CD4-positive, alpha-beta memory T cell (primary cell): ENCODE measurements around the gene MAPK8IP2. TPM values are rescaled to one million over a fixed set of nuclear protein-coding genes. Genes with fewer than 3 reads are reported as not detected.
"Not testable (repeated sequence)": the region's sequence is repeated elsewhere in the genome, so short reads cannot be mapped to it uniquely, and the experiment has no call there.

Experiments used
- CTCF ChIA-PET: fragments of 350-600 bp; sonication (Branson Sonifier 250); formaldehyde crosslinking; loops from one replicate; lab custom pipeline; 2021; ENCODE audit warnings: inconsistent platforms; ENCODE audit not compliant: partially characterized antibody; lab: Charles Lee
- POLR2A ChIA-PET: fragments of 350-600 bp; sonication (Branson Sonifier 250); formaldehyde crosslinking; loops from one replicate; lab custom pipeline; 2021; ENCODE audit not compliant: partially characterized antibody; lab: Charles Lee
- DNase-seq, 5 donors: peaks; one replicate each; pipeline versions ENCODE4 v3.0.0 to v3.0.0-alpha.2; 2020 to 2022; ENCODE audit warnings: mixed read lengths in 1 of 5
- H3K27ac ChIP-seq: one replicate; pipeline ENCODE4 v1.7.0; 2013; ENCODE audit warnings: low read depth, low read length
- H3K27me3 ChIP-seq: 2 replicates; pipeline ENCODE4 v1.7.0; 2013; ENCODE audit warnings: mild to moderate bottlenecking, low read length, moderate library complexity; ENCODE audit not compliant: insufficient read depth
- H3K36me3 ChIP-seq: 2 replicates; pipeline ENCODE4 v1.7.0; 2013; ENCODE audit warnings: mild to moderate bottlenecking, low read length, moderate library complexity; ENCODE audit not compliant: insufficient read depth
- H3K4me1 ChIP-seq: 2 replicates; pipeline ENCODE4 v1.7.0; 2013; ENCODE audit warnings: mild to moderate bottlenecking, low read length, moderate library complexity; ENCODE audit not compliant: insufficient read depth
- H3K4me3 ChIP-seq, 2 donors: one replicate each; pipeline ENCODE4 v1.7.0; 2013; ENCODE audit warnings: low read length in 2 of 2, mild to moderate bottlenecking in 1 of 2
- H3K9me3 ChIP-seq, 2 donors: one replicate each; pipeline ENCODE4 v1.7.0; 2013; ENCODE audit warnings: low read length in 2 of 2, control low read depth in 1 of 2; ENCODE audit not compliant: control insufficient read depth in 1 of 2
- H3K27ac Mint-ChIP-seq, 7 donors: one replicate each; pipeline ENCODE4 v1.8.0; 2020 to 2021; ENCODE audit warnings: mixed read lengths in 7 of 7, mild to moderate bottlenecking in 6 of 7, inconsistent platforms in 3 of 7, moderate library complexity in 3 of 7
- H3K27me3 Mint-ChIP-seq, 2 donors: one replicate each; pipeline ENCODE4 v1.8.0; 2020 to 2021; ENCODE audit warnings: mixed read lengths in 2 of 2
- H3K36me3 Mint-ChIP-seq, 2 donors: one replicate each; pipeline ENCODE4 v1.8.0; 2020 to 2021; ENCODE audit warnings: mixed read lengths in 2 of 2, inconsistent platforms in 1 of 2, mild to moderate bottlenecking in 1 of 2
- H3K4me1 Mint-ChIP-seq, 4 donors: one replicate each; pipeline ENCODE4 v1.8.0; 2020 to 2021; ENCODE audit warnings: mixed read lengths in 4 of 4, mild to moderate bottlenecking in 1 of 4
- H3K4me3 Mint-ChIP-seq, 8 donors: one replicate each; pipeline ENCODE4 v1.8.0; 2020 to 2021; ENCODE audit warnings: mixed read lengths in 8 of 8, mild to moderate bottlenecking in 7 of 8, moderate library complexity in 6 of 8, inconsistent platforms in 3 of 8
- H3K9me3 Mint-ChIP-seq, 8 donors: one replicate each; pipeline ENCODE4 v1.8.0; 2020 to 2021; ENCODE audit warnings: mixed read lengths in 8 of 8, mild to moderate bottlenecking in 5 of 8, inconsistent platforms in 3 of 8, moderate library complexity in 1 of 8
- intact Hi-C: fragments of 100-400 bp; cut with micrococcal nuclease; formaldehyde crosslinking; loops from one replicate; pipeline ENCODE4 v1.15.1; 2023
- polyA plus RNA-seq, 2 donors: library from polyadenylated mRNA; unstranded; fragments of 300-500 nt; fragmentation: Illumina TruSeq; gene quantifications; one replicate each; pipeline ENCODE4 v1.2.3, GENCODE V29; 2021
- total RNA-seq, 2 experiments: library from RNA; stranded (reverse); gene quantifications; one replicate each; pipeline ENCODE4 v1.2.3, GENCODE V29; 2021

MAPK8IP2 gene
- total and polyA plus RNA-seq, 4 experiments from 2014 or later: 0.22 to 0.49 TPM; not detected in 2

DNA sequence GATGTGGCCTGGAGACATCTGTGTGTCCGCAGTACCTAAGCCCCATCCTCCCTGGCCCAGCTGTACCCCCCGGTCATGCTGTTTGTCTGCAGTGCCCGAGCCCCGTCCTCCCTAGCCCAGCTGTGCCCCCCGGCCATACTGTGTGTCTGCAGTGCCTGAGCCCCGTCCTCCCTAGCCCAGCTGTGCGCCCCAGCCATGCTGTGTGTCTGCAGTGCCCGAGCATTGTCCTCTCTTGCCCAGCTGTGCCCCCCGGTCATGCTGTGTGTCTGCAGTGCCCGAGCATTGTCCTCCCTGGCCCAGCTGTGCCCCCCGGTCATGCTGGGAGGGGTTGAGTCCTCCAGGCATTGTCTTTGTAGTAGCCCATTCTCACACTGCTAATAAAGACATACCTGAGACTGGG is 35.0 kb downstream of the MAPK8IP2 start:
- CTCF ChIA-PET: no interaction called here
- H3K4me3 Mint-ChIP-seq: no peak overlapping the region

GRCh38 chr22:50640296-50640695 is 39.7 kb downstream of the MAPK8IP2 start:
- H3K4me1 Mint-ChIP-seq, POLR2A ChIA-PET, H3K27me3 Mint-ChIP-seq, DNase-seq, H3K9me3 Mint-ChIP-seq, H3K4me3 ChIP-seq, H3K36me3 ChIP-seq, H3K27ac ChIP-seq, H3K9me3 ChIP-seq, intact Hi-C loops, H3K4me3 Mint-ChIP-seq, H3K4me1 ChIP-seq, H3K36me3 Mint-ChIP-seq: not testable (repeated sequence)
- CTCF ChIA-PET: interaction anchor here (1.3 kb wide), 1 partner anchor 77 kb away, joined by 3 read pairs; no protein-coding TSS in a partner anchor
- peaks cover 10% of the 10 kb centered on the region for H3K27me3 ChIP-seq
- H3K27ac Mint-ChIP-seq: peak overlapping the region in 1 of 7 donors; percentile 62

More for the DNA sequence above, 35.0 kb downstream of the MAPK8IP2 start:
- H3K27ac ChIP-seq: no peak overlapping the region
- no peaks in the 10 kb centered on the region for H3K4me1 ChIP-seq
- Mint-ChIP-seq H3K27me3 (peaks cover 0 to 2% of the 10 kb centered on the region in 2 donors), H3K36me3 (no peaks in the 10 kb centered on the region), H3K4me1 (peaks cover 0 to 2% (median 0%) of the 10 kb centered on the region in 4 donors), H3K9me3 (no peaks in the 10 kb centered on the region), H3K27ac (no peak overlapping the region)
- H3K9me3 ChIP-seq: no peaks in the 10 kb centered on the region
- H3K36me3 ChIP-seq: no peaks in the 10 kb centered on the region
- DNase-seq: no peak
- no peaks in the 10 kb centered on the region for H3K27me3 ChIP-seq
- H3K4me3 ChIP-seq: no peak overlapping the region
- POLR2A ChIA-PET: no interaction called here
- intact Hi-C loops: no loop called here

DNA sequence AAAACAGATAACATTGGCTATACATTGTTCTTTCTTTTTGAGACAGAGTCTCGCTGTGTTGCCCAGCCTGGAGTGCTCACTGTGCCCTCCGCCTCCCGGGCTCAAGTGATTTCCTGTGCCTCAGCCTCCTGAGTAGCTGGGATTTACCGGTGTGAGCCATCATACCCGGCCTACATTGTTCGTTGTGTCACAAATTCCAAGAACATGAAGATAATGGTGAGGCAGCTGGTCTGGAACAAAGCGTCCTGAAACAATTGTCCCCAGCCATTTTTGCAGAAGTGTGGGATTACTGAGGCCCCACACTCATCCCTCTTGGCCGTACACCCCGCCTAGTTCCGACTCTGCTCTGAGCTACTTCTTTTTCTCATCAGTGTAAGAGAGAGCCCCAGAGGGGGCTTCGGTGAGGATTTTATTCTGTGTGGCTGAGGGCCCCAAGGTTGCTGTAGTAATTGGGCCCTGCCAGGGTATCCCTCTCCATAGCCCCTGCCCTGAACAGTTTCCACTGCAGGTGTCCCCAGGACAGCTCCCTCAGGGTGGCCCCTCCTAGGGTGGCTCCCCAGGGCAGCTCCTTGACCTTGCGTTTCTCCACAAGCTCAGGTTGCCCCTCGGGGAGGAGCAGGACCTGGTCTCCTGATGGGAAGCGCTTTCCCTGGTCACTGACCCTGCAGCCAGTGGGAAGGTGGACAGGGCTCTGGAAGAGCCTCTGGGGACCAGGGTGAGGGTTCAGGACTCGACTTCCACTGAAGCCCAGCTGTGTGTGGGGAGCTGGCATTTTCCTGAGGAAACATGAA is 40.5 kb downstream of the MAPK8IP2 start:
- Histone ChIP-seq H3K9me3 (no peaks in the 10 kb centered on the region), H3K27me3 (peaks cover 17% of the 10 kb centered on the region), H3K4me3 (no peak overlapping the region), H3K4me1 (no peaks in the 10 kb centered on the region), H3K36me3 (no peaks in the 10 kb centered on the region), H3K27ac (no peak overlapping the region)
- H3K27ac Mint-ChIP-seq: no peak overlapping the region
- peaks cover 6 to 10% of the 10 kb centered on the region in 2 donors for H3K27me3 Mint-ChIP-seq
- ChIA-PET POLR2A (no interaction called here), CTCF (interaction anchor here (1.3 kb wide), 1 partner anchor 78 kb away, joined by 3 read pairs; no protein-coding TSS in a partner anchor)
- no peak overlapping the region for H3K4me3 Mint-ChIP-seq
- DNase-seq: no peak
- H3K9me3 Mint-ChIP-seq: no peaks in the 10 kb centered on the region
- H3K36me3 Mint-ChIP-seq: no peaks in the 10 kb centered on the region
- no peaks in the 10 kb centered on the region for H3K4me1 Mint-ChIP-seq
- intact Hi-C loops: no loop called here

GRCh38 chr22:50641696-50642607 is 41.4 kb downstream of the MAPK8IP2 start:
- CTCF ChIA-PET: no interaction called here
- intact Hi-C loops: no loop called here
- no peak overlapping the region for H3K27ac Mint-ChIP-seq

GRCh38 chr22:50643021-50643820 is 42.6 kb downstream of the MAPK8IP2 start:
- intact Hi-C loops, H3K27ac Mint-ChIP-seq, POLR2A ChIA-PET: not testable (repeated sequence)

More at GRCh38 chr22:50641696-50642607, 41.4 kb downstream of the MAPK8IP2 start:
- no peaks in the 10 kb centered on the region for H3K36me3 ChIP-seq
- H3K27ac ChIP-seq: no peak overlapping the region
- no peak overlapping the region for H3K4me3 ChIP-seq
- no peaks in the 10 kb centered on the region for H3K9me3 ChIP-seq
- Mint-ChIP-seq H3K4me1 (no peaks in the 10 kb centered on the region), H3K4me3 (no peak overlapping the region), H3K27me3 (peaks cover 8 to 11% of the 10 kb centered on the region in 2 donors), H3K36me3 (no peaks in the 10 kb centered on the region), H3K9me3 (no peaks in the 10 kb centered on the region)
- POLR2A ChIA-PET: no interaction called here
- DNase-seq: no peak
- H3K4me1 ChIP-seq: no peaks in the 10 kb centered on the region
- peaks cover 17% of the 10 kb centered on the region for H3K27me3 ChIP-seq

DNA sequence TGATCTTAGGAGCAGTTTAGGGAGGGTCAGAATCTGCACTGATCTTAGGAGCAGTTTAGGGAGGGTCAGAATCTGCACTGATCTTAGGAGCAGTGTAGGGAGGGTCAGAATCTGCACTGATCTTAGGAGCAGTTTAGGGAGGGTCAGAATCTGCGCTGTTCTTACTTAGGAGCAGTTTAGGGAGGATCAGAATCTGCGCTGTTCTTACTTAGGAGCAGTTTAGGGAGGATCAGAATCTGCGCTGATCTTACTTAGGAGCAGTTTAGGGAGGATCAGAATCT is 43.2 kb downstream of the MAPK8IP2 start:
- H3K27ac ChIP-seq, H3K27ac Mint-ChIP-seq, H3K36me3 Mint-ChIP-seq, H3K4me3 ChIP-seq, H3K4me1 ChIP-seq, H3K9me3 ChIP-seq, intact Hi-C loops, DNase-seq, H3K9me3 Mint-ChIP-seq, H3K36me3 ChIP-seq, POLR2A ChIA-PET, CTCF ChIA-PET, H3K4me3 Mint-ChIP-seq, H3K4me1 Mint-ChIP-seq: not testable (repeated sequence)
- peaks cover 8 to 11% of the 10 kb centered on the region in 2 donors for H3K27me3 Mint-ChIP-seq
- peaks cover 17% of the 10 kb centered on the region for H3K27me3 ChIP-seq

More at GRCh38 chr22:50643021-50643820, 42.6 kb downstream of the MAPK8IP2 start:
- H3K27ac ChIP-seq, DNase-seq, H3K4me3 ChIP-seq, H3K36me3 ChIP-seq, H3K9me3 Mint-ChIP-seq, H3K4me1 ChIP-seq, H3K4me1 Mint-ChIP-seq, H3K4me3 Mint-ChIP-seq, H3K9me3 ChIP-seq, H3K36me3 Mint-ChIP-seq: not testable (repeated sequence)
- H3K27me3 ChIP-seq: peaks cover 17% of the 10 kb centered on the region
- H3K27me3 Mint-ChIP-seq: peaks cover 8 to 11% of the 10 kb centered on the region in 2 donors
- CTCF ChIA-PET: interaction anchor here (0.6 kb wide), 1 partner anchor 228 kb away, joined by 3 read pairs; no protein-coding TSS in a partner anchor
